Endothelial cell of umbilical vein (primary cell): Measurements from ENCODE around the gene PF4V1.

Experiments
- EZH2 ChIP-seq: IDR thresholded peaks from 2 replicates; pipeline ENCODE4 v1.6.1; 2012; ENCODE audit warnings: borderline replicate concordance, low read depth, mild to moderate bottlenecking, moderate library complexity, low read length, inconsistent platforms; ENCODE audit not compliant: severe bottlenecking
- JUN ChIP-seq: IDR thresholded peaks from 2 replicates; pipeline ENCODE4 v1.6.1; 2011; ENCODE audit warnings: borderline replicate concordance, low read depth; ENCODE audit not compliant: insufficient read length, insufficient read depth
- POLR2A ChIP-seq: IDR thresholded peaks from 2 replicates; pipeline ENCODE4 v1.6.1; 2012; ENCODE audit warnings: low read depth, mild to moderate bottlenecking, control low read depth, low read length
- TF ChIP-seq, protein P1 (sequence below), 2 donors: IDR thresholded peaks; 1 replicate in 1 of 2; 2 replicates in 1 of 2; pipeline ENCODE4 v1.5.1; 2011; ENCODE audit warnings: low read length in 2 of 2, mild to moderate bottlenecking in 2 of 2, moderate library complexity in 2 of 2, control low read depth in 1 of 2, inconsistent platforms in 1 of 2, low read depth in 1 of 2; ENCODE audit not compliant: insufficient read depth in 1 of 2; ENCODE audit errors: extremely low read depth in 1 of 2

- TF ChIP-seq EZH2 (no peak), POLR2A (no peak), JUN (no peak)
- TF ChIP-seq, protein P1, sequence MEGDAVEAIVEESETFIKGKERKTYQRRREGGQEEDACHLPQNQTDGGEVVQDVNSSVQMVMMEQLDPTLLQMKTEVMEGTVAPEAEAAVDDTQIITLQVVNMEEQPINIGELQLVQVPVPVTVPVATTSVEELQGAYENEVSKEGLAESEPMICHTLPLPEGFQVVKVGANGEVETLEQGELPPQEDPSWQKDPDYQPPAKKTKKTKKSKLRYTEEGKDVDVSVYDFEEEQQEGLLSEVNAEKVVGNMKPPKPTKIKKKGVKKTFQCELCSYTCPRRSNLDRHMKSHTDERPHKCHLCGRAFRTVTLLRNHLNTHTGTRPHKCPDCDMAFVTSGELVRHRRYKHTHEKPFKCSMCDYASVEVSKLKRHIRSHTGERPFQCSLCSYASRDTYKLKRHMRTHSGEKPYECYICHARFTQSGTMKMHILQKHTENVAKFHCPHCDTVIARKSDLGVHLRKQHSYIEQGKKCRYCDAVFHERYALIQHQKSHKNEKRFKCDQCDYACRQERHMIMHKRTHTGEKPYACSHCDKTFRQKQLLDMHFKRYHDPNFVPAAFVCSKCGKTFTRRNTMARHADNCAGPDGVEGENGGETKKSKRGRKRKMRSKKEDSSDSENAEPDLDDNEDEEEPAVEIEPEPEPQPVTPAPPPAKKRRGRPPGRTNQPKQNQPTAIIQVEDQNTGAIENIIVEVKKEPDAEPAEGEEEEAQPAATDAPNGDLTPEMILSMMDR (IDR thresholded peaks at IDR 0.05; ENCODE audit: extremely low read depth in 1 of 2, insufficient read depth in 1 of 2, low read depth in 1 of 2, low read length in 2 of 2): no peak
Observed at GRCh38 chr4:73901031-73901430, 47.9 kb downstream of the PF4V1 start.
